H1 (cell line): ENCODE measurements around the gene MYRF. TPM values are rescaled to one million over a fixed set of nuclear protein-coding genes. Genes with fewer than 3 reads are reported as not detected.

Experiments
- CTCF ChIA-PET: fragments of 300-600 bp; sonication (Branson Sonifier 250); formaldehyde crosslinking; loops from one replicate; lab custom pipeline; 2021; ENCODE audit not compliant: partially characterized antibody; lab: Charles Lee
- POLR2A ChIA-PET: fragments of 300-600 bp; sonication (Branson Sonifier 250); formaldehyde crosslinking; loops from one replicate; lab custom pipeline; 2021; ENCODE audit warnings: inconsistent platforms; ENCODE audit not compliant: partially characterized antibody; lab: Charles Lee
- DNase-seq, 2 experiments: peaks; one replicate each; pipeline versions ENCODE4 v3.0.0 to v3.0.0-alpha.2; 2010 to 2022; ENCODE audit warnings: low spot score in 2 of 2, low read depth in 1 of 2, mixed read lengths in 1 of 2
- FAIRE-seq: peaks from 2 replicates; lab custom pipeline; 2011; peaks lifted over from hg19 to GRCh38; lab: Jason Lieb, UNC
- H2AFZ ChIP-seq: 2 replicates; pipeline ENCODE4 v1.8.1; 2012; ENCODE audit warnings: low read length, inconsistent platforms
- H2AK5ac ChIP-seq: 2 replicates; pipeline ENCODE4 v1.6.1; 2013; ENCODE audit warnings: low read depth, low read length
- H2BK120ac ChIP-seq: replicated peaks from 2 replicates; pipeline ENCODE3; 2013; ENCODE audit warnings: low read depth, low read length, inconsistent platforms
- H2BK12ac ChIP-seq: 2 replicates; pipeline ENCODE4 v1.6.1; 2013; ENCODE audit warnings: low read depth, low read length
- H2BK15ac ChIP-seq: 2 replicates; pipeline ENCODE4 v1.6.1; 2013; ENCODE audit warnings: low read length
- H2BK20ac ChIP-seq: 2 replicates; pipeline ENCODE4 v1.6.1; 2013; ENCODE audit warnings: low read length
- H2BK5ac ChIP-seq: 2 replicates; pipeline ENCODE4 v1.6.1; 2013; ENCODE audit warnings: low read depth, low read length
- H3K14ac ChIP-seq: 2 replicates; pipeline ENCODE4 v1.6.1; 2013; ENCODE audit warnings: inconsistent platforms; ENCODE audit not compliant: insufficient read length
- H3K18ac ChIP-seq: 2 replicates; pipeline ENCODE4 v1.6.1; 2013; ENCODE audit warnings: low read length; ENCODE audit errors: extremely low read depth
- H3K23ac ChIP-seq: 2 replicates; pipeline ENCODE4 v1.6.1; 2013; ENCODE audit warnings: inconsistent platforms; ENCODE audit not compliant: insufficient read length
- H3K23me2 ChIP-seq: 2 replicates; pipeline ENCODE4 v1.6.1; 2013; ENCODE audit warnings: low read depth, low read length
- H3K27ac ChIP-seq: 2 replicates; pipeline ENCODE4 v1.6.1; 2011; ENCODE audit warnings: low read depth, low read length, inconsistent platforms
- H3K27me3 ChIP-seq, 4 experiments: replicated peaks in 1 of 4; 1 replicate in 1 of 4; 2 replicates in 3 of 4; pipeline versions ENCODE4 v1.6.1 to v1.8.1; 2011 to 2013; ENCODE audit warnings: low read length in 3 of 4, mild to moderate bottlenecking in 3 of 4, inconsistent platforms in 2 of 4, mixed read lengths in 2 of 4, moderate library complexity in 1 of 4; ENCODE audit not compliant: control insufficient read depth in 3 of 4, insufficient read depth in 3 of 4; ENCODE audit errors: extremely low read depth in 1 of 4
- H3K36me3 ChIP-seq, 4 experiments: 2 replicates each; pipeline versions ENCODE4 v1.6.1 to v1.8.1; 2011 to 2013; ENCODE audit warnings: mild to moderate bottlenecking in 4 of 4, low read length in 3 of 4, moderate library complexity in 2 of 4, control low read depth in 1 of 4, inconsistent platforms in 1 of 4; ENCODE audit not compliant: insufficient read depth in 4 of 4, control insufficient read depth in 2 of 4
- H3K4ac ChIP-seq: replicated peaks from 2 replicates; pipeline ENCODE3; 2013; ENCODE audit warnings: low read length, low read depth, mixed read lengths, inconsistent platforms; ENCODE audit not compliant: insufficient read length
- H3K4me1 ChIP-seq, 4 experiments: replicated peaks in 1 of 4; 1 replicate in 1 of 4; 2 replicates in 3 of 4; pipeline versions ENCODE4 v1.6.1 to v1.8.1; 2011 to 2013; ENCODE audit warnings: low read length in 3 of 4, inconsistent platforms in 2 of 4, mixed read lengths in 1 of 4; ENCODE audit not compliant: insufficient read depth in 4 of 4, control insufficient read depth in 3 of 4
- H3K4me2 ChIP-seq, 2 experiments: 2 replicates each; pipeline versions ENCODE4 v1.6.1 to v1.8.1; 2011 to 2013; ENCODE audit warnings: low read depth in 2 of 2, low read length in 2 of 2, control low read depth in 1 of 2, inconsistent platforms in 1 of 2, mild to moderate bottlenecking in 1 of 2; ENCODE audit not compliant: insufficient read depth in 1 of 2
- H3K4me3 ChIP-seq, 4 experiments: fragments of 200-600, 300-600 bp in 1 of 4; sonication (generic), shearing (Covaris generic), sonication (Bioruptor Twin) in 1 of 4; 2 replicates each; pipeline versions ENCODE4 v1.5.1 to v1.8.1; 2011 to 2016; ENCODE audit warnings: low read length in 4 of 4, low read depth in 3 of 4, control low read depth in 2 of 4, inconsistent platforms in 2 of 4, mild to moderate bottlenecking in 2 of 4, mixed read lengths in 1 of 4, moderate library complexity in 1 of 4; ENCODE audit not compliant: insufficient read depth in 2 of 4; ENCODE audit errors: extremely low read depth in 1 of 4
- H3K56ac ChIP-seq: replicated peaks from 2 replicates; pipeline ENCODE3; 2013; ENCODE audit warnings: low read depth, mild to moderate bottlenecking, mixed read lengths, low read length, inconsistent platforms; ENCODE audit not compliant: insufficient read length
- H3K79me1 ChIP-seq: 2 replicates; pipeline ENCODE4 v1.6.1; 2013; ENCODE audit warnings: low read depth, low read length, control low read depth
- H3K79me2 ChIP-seq, 2 experiments: 2 replicates each; pipeline versions ENCODE4 v1.6.1 to v1.8.1; 2012 to 2013; ENCODE audit warnings: low read length in 2 of 2, mild to moderate bottlenecking in 2 of 2, inconsistent platforms in 1 of 2; ENCODE audit not compliant: insufficient read depth in 2 of 2, control insufficient read depth in 1 of 2
- H3K9ac ChIP-seq, 4 experiments: replicated peaks in 1 of 4; 1 replicate in 1 of 4; 2 replicates in 3 of 4; pipeline versions ENCODE4 v1.6.1 to v1.8.1; 2011 to 2013; ENCODE audit warnings: low read depth in 3 of 4, low read length in 3 of 4, control low read depth in 2 of 4, mild to moderate bottlenecking in 2 of 4, moderate library complexity in 2 of 4, inconsistent platforms in 1 of 4; ENCODE audit errors: extremely low read depth in 1 of 4
- H3K9me3 ChIP-seq, 2 experiments: 2 replicates each; pipeline versions ENCODE4 v1.6.1 to v1.8.1; 2012 to 2013; ENCODE audit warnings: mild to moderate bottlenecking in 2 of 2, moderate library complexity in 2 of 2, control low read depth in 1 of 2, inconsistent platforms in 1 of 2, low read depth in 1 of 2, low read length in 1 of 2, mixed read lengths in 1 of 2; ENCODE audit not compliant: insufficient read depth in 2 of 2
- H4K20me1 ChIP-seq, 2 experiments: replicated peaks in 1 of 2; 2 replicates each; pipeline versions ENCODE3 to v1.8.1; 2011 to 2013; ENCODE audit warnings: inconsistent platforms in 2 of 2, low read length in 2 of 2, mild to moderate bottlenecking in 1 of 2; ENCODE audit not compliant: insufficient read depth in 2 of 2, control insufficient read depth in 1 of 2
- H4K5ac ChIP-seq: 2 replicates; pipeline ENCODE4 v1.6.1; 2013; ENCODE audit warnings: low read length, low read depth, mixed read lengths, inconsistent platforms; ENCODE audit not compliant: insufficient read length
- H4K8ac ChIP-seq: 2 replicates; pipeline ENCODE4 v1.8.0; 2013; ENCODE audit warnings: mild to moderate bottlenecking, moderate library complexity, low read length, inconsistent platforms; ENCODE audit not compliant: insufficient read depth; ENCODE audit errors: extremely low read depth
- H4K91ac ChIP-seq: replicated peaks from 2 replicates; pipeline ENCODE3; 2013; ENCODE audit warnings: low read length, mixed read lengths, inconsistent platforms; ENCODE audit not compliant: insufficient read length
- CBX5 ChIP-seq: fragments of 300-800, 300-1000 bp; sonication (generic); IDR thresholded peaks from 2 replicates; pipeline ENCODE4 v1.7.1; 2016; ENCODE audit warnings: antibody characterized with exemption, low read length, low read depth
- RFX5 ChIP-seq: IDR thresholded peaks from 2 replicates; pipeline ENCODE4 v1.6.1; 2011; ENCODE audit warnings: low read depth, low read length, improper control_type of control experiment, borderline replicate concordance
- WGBS, 2 experiments: shearing (Covaris generic) in 1 of 2; methylation state at CpG; one replicate each; pipeline versions ENCODE4 v1.1.6 to v1.1.7; 2013 to 2015; ENCODE audit warnings: low lambda C conversion rate in 2 of 2, mixed read lengths in 2 of 2, inconsistent platforms in 1 of 2, low coverage in 1 of 2, missing lambda C conversion rate in 1 of 2; ENCODE audit not compliant: insufficient replicate concordance in 2 of 2, insufficient coverage in 1 of 2, insufficient read length in 1 of 2; ENCODE audit errors: extremely low coverage in 1 of 2, missing lambda C conversion rate in 1 of 2; 5-methylcytosine and 5-hydroxymethylcytosine counted together
- polyA plus RNA-seq, 7 experiments: library from polyadenylated mRNA; depleted of rRNA in 3 of 7; stranded (reverse) in 5 of 7; unstranded in 2 of 7; fragments of >200 nt in 5 of 7; fragments of 200-250 nt in 2 of 7; gene quantifications; 1 replicate in 5 of 7; 2 replicates in 1 of 7; 4 replicates in 1 of 7; pipeline versions ENCODE4 v1.2.1 to v1.2.3, GENCODE V29; 2011 to 2013; ENCODE audit warnings: missing spikeins in 2 of 7, mixed read lengths in 2 of 7
- total RNA-seq: library from RNA; stranded (reverse); fragmentation: NEBNext Ultra II Directional; extraction: Animal tissue kit (Norgen Biotek cat#: 25700); gene quantifications from 2 replicates; pipeline ENCODE4 v1.2.1, GENCODE V29; 2021

MYRF gene
- total and polyA plus RNA-seq, 2 of the 8 experiments (the other 6 are each of a cell fraction or from before 2014, with no cell fraction given) = 6.0 to 6.1 TPM

DNA sequence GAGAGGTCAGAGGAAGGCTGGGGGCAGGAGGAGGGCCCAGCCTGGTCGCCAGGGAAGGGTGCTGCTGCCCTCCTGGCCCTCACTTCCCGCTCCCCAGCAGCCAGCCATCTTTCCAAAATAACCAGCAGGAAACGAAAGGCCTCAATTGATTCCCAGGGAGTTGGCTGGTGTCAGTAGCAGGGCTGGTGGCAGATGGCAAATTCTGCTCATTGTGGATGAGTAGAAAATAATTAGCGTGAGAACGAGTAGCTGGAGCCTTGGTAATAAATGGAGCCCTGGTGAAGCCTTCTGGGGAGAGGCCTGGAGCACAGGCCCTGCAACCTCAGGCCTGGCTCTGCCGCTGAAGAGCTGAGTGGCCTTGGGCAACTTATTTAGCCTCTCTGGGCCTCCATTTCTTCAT, 40.9 kb upstream of the MYRF start:
- Histone ChIP-seq H2BK12ac (no peak overlapping the region), H4K91ac (no peak overlapping the region), H3K9ac (no peak overlapping the region), H3K79me1 (no peaks in the 10 kb centered on the region), H2AK5ac (no peak overlapping the region), H3K23ac (no peak overlapping the region), H3K18ac (no peak overlapping the region), H4K20me1 (no peaks in the 10 kb centered on the region), H2BK15ac (no peak overlapping the region), H4K5ac (no peak overlapping the region), H3K4me3 (no peak overlapping the region), H3K23me2 (no peaks in the 10 kb centered on the region; the same call in 1 of the 2 replicates), H3K79me2 (no peaks in the 10 kb centered on the region), H3K4ac (no peak overlapping the region), H2BK5ac (no peak overlapping the region), H3K27ac (no peak overlapping the region), H2BK20ac (no peak overlapping the region), H3K14ac (no peak overlapping the region), H2BK120ac (no peak overlapping the region), H3K56ac (no peak overlapping the region), H3K9me3 (no peaks in the 10 kb centered on the region), H3K27me3 (no peaks in the 10 kb centered on the region), H3K36me3 (no peaks in the 10 kb centered on the region), H2AFZ (no peak overlapping the region), H4K8ac (no peak overlapping the region), H3K4me1 (peaks cover 0 to 20% (median 11%) of the 10 kb centered on the region in 4 experiments; a peak in 5 of 7 replicates), H3K4me2 (no peak overlapping the region)
- FAIRE-seq (no peak), DNase-seq (no peak)
- 89% methylated on average over 6 of the region's 6 CpGs; no CpG with 5 or more reads in 1 of the 2 experiments for WGBS, 2 experiments
- TF ChIP-seq RFX5 (no peak), CBX5 (no peak)
- CTCF ChIA-PET = interaction anchor here (0.9 to 7.9 kb wide), 6 partner anchors 13 to 195 kb away, joined by 3 to 47 read pairs (median 12); no protein-coding TSS in a partner anchor
- POLR2A ChIA-PET = interaction anchor here (0.7 kb wide), 1 partner anchor 30 kb away, joined by 3 read pairs; no protein-coding TSS in a partner anchor
